Esophagus mucosa (tissue), 1 donor: ENCODE measurements around the gene IL17RB. TPM values are rescaled to one million over a fixed set of nuclear protein-coding genes. Genes with fewer than 3 reads are reported as not detected.
A peak's percentile ranks its signal among the peaks of the same experiment; 100 is the strongest.

Experiments used
- ATAC-seq: fragments of 200-7000 bp; cut with Tn5 transposase; one replicate; pipeline ENCODE4 v1.9.1; 2020
- total RNA-seq: library from RNA; stranded (reverse); gene quantifications from one replicate; pipeline ENCODE4 v1.2.4, GENCODE V29; 2023
- donor health status: DM: yes; HTN: yes; CAD: no.

IL17RB gene
- total RNA-seq, 1 donor from 2014 or later: 0.20 TPM

DNA sequence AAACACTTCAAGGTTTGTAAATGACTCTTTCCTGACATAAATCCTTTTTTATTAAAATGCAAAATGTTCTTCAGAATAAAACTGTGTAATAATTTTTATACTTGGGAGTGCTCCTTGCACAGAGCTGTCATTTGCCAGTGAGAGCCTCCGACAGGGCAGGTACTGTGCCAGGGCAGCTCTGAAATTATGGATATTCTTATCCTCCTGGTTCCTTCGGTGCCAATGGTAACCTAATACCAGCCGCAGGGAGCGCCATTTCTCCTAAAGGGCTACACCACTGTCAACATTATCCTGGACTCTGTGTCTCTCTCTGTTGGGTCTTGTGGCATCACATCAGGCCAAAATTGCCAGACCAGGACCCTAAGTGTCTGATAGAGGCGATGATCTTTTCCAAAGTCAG, 33.1 kb upstream of the IL17RB start:
- no peak for ATAC-seq

- no peak for ATAC-seq
These were observed 32.5 kb upstream of the IL17RB start for GRCh38 chr3:53813876-53814275.

- ATAC-seq: no peak
These were observed 31.3 kb upstream of the IL17RB start for GRCh38 chr3:53815067-53815466.

GRCh38 chr3:53815651-53816050, 30.7 kb upstream of the IL17RB start:
- no peak for ATAC-seq

DNA sequence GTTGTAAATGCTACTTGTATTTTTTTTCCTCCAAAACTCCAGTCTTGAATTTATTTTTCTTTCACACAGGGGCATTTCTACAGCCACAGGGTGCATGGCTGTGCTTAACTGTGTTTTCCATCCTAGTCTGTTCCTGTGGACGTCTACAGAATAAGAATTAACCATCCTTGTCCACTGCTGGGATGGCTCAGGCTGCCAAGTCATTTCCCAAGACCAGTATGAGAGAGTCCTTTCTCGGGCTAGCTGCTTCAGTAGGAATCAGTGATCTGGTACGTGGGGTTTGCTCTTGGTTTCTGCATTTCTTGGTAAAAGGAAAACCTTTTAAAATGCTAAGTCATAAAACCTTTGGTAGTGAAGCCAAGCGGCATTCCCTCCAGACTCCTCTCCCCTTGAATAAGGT, 29.9 kb upstream of the IL17RB start:
- ATAC-seq: no peak

DNA sequence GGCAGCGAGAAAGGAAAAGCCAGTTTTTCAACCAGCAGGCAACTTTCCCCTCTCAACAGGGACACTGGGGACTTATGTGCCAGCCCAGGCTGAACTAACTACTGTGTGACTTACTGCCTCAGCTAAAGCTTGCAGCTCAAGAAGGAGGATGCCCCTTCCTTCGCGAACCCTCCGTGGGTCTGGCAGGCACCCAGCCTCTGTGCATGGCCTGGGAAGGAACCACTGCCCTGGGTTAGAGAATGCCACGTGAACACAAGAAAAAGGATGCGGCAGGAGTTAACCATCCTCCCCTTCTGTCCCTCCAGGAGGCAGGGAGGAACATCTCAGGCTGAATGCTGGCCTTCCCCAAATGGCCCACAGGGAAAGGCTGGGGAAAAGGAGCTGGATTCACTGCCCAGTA, 29.2 kb upstream of the IL17RB start:
- ATAC-seq: no peak

- no peak for ATAC-seq
These were observed 28.6 kb upstream of the IL17RB start for GRCh38 chr3:53817809-53818208.

DNA sequence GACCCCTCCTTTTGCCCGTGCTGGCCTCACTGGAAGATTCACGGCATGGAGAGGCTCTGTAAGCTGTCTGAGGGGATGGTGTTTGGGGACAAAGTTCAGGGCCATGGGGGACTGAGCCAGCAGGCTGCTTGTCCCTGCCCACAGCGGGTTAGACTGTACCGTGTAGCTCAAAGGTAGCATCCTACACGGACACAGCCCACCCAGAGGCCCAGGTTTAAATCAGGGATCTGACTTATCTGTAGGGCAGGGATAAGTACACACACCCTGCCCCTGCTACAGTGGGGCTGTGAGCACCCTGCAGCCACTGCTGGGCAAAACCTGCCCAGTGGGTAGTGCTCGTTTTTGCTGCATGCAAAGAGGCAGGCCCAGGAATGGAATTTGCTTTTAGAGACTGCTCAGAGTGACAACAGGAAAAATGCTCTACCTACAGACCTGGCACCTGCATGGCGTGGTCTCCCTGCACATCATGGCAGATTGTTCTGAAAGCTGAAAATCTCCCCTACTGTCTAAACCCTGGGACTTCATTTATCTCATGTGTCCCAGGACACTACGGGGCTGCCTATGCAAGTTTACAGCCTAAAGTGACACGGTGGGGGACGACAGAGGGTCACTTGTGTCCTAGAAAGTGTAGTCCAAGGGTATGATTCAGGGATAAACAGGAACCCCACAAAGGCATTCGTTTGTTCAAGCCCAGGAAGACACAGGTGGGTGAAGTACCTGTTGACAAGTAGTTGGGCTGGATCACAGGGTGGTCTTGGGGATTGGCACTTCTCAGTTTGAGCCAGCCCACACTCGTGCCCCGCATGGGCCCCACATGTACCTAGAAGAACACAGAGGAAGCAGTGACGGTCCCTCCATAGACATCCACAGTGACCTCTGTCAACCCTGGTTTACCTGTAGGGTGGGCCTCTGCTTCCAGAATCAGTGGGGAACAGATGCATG, 27.9 kb upstream of the IL17RB start:
- no peak for ATAC-seq

DNA sequence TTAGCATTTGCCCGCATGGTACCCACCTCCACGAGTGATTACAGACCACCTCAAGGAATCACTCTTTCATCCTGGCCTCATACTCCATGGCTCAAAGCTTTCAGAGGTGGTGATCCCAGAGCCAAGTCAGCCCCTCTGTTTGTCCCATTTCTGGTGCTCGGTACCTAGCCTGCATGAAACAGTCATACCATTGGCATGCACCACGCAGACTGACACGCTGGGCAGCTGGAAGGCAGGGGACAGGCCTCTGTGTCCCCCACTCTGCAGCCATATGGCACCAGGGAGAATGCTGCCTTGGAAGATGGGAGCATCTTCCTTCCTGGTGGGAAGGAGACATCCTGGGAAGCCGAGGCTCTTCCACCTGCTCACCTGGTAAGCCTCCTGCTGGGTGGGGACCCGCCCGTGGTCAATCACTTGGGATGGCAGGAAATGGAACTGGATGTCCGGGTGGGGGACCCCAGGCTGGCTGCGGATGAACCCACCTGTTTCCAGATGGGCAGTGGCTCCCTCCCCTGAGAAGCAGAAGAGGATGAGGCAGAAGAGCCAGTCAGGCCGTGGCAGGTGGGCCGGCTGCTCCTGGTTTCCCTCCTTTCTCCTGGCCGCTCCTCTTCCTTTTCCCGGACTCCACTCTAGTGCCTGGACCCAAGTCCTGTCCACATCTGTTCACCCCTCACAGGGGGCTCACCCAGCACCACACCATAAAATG, 27.1 kb upstream of the IL17RB start:
- ATAC-seq: no peak

DNA sequence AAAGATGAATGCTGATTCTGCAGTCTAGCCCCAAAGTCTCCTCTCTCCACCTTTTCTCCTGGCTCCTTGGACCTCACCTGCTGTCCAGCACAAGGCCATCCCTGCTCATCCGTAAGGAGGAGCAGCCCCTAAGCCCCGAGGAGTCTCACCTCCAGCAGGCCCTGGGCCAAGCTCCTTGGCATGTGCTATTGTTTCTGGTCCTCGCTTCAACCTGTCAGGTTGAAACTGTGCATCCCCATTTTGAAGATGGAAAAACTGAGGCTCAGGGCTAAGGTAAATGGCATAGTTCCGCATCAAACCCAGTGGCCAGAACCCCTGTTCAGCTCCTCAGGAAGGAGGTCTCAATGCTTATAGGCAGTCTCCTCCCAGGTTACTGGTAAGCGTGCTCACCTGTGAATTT, 26.3 kb upstream of the IL17RB start:
- ATAC-seq: no peak

- no peak for ATAC-seq
These were observed 25.4 kb upstream of the IL17RB start for GRCh38 chr3:53820756-53821580.

- peak; percentile 95 for ATAC-seq
These were observed 24.7 kb upstream of the IL17RB start for GRCh38 chr3:53821631-53822121.

DNA sequence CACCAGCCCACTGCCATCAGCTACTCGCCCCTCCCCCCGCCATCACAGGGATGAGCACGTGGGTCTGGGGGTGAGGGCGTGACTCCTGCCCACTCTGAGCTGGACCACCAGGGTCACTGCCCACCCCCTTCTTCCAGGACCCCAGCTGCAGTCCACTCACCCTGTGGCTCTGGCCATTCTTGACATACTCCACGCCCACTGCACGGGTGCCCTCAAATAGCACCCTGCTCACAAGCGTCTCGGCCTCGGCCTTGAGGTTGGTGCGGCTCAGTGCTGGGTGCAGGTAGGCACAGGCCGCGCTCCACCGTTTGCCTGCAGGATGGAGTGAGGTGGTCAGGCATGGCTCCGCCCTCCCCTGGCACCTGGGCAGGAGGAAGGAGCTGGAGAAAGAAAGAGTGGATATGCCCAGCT, 24.0 kb upstream of the IL17RB start:
- ATAC-seq: no peak

DNA sequence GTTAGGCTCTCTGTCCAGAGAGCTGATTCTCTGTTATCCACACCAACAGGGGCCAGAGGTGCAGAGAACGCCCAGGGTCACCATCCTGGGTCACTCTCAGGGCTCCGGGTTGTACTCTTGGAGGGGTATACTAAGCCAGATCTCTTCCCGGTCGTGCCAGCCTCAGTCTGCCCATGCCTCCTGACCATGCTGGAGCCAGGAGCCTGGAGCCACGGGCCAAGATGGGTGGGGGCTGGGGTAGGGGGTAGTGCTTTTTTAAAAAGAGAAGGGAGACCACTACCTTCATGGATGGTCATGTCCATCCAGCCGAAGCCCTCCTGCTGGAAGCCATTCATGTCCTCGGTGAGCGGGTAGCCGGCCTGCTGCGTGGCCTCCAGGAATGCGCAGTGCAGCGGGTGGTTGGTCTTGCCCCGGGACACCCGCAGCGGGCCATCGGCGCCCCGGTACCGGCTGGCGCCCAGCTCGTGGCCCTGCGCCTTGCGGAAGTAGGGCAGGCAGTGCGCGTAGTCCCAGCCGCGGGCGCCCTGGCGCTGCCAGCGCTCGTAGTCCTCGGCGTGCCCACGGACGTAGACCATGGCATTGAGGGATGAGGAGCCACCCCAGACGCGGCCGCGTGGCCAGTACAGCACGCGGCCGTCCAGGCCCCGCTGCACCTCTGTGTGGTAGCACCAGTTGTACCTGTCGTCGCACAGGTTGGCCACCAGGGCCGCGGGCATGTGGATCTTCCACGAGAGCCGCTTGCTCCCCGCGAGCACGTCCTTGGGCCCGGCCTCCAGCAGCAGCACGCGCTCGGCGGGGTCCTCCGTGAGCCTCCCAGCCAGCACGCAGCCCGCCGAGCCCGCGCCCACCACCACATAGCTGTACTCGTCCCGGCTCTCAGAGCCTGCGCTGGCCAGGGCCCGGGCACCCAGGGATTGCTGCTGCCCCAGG, 23.1 kb upstream of the IL17RB start:
- ATAC-seq: no peak

DNA sequence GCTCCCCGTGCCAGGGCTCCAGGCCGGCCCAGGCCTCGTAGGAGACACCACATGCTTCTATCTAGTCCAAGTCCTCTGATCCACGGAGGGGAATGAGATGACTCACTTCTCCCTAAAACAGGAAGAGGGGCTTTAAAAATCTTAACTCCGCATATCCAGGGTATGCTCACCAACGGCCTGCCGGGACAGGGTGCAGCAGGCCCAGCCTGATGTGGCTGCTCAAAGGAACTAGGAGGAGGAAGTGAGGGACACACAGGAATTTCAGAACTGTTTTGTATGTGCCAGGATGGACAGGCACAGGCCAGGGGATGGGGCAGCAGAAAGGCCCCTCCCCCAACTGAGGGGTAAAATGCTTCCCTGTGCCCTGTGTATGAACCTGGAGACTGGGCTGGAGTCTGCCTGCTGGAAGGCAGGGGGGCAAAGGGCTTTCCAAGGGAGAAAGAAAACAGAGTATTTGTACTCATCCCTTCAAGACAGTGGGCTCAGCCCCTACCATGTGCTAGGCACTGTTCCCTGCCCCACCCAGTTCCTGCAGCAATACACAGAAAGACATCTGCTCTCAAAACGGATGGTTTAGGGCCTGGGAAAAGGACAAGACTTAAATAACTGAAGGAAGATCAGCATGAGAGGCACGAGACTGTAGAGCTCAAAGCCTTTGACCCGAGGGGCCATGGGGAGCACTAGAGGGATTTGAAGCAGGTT, 22.3 kb upstream of the IL17RB start:
- ATAC-seq: no peak

GRCh38 chr3:53824795-53825194, 21.6 kb upstream of the IL17RB start:
- no peak for ATAC-seq

- no peak for ATAC-seq
These were observed 20.3 kb upstream of the IL17RB start for GRCh38 chr3:53826048-53826447.

DNA sequence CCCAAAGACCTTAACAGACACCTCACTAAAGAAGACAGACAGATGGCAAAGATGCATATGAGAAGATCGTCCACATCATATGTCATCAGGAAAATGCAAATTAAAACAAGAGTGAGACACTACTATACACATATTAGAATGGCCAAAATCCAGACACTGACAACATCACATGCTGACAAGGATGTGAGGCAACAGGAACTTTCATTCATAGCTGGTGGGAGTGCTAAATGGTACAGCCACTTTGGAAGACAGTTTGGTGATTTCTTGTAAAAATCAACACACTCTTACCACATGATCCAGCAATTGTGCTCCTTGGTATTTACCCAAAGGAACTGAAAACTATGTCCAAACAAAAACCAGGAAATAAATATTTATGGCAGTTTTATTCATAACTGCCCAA, 17.8 kb upstream of the IL17RB start:
- ATAC-seq: no peak

DNA sequence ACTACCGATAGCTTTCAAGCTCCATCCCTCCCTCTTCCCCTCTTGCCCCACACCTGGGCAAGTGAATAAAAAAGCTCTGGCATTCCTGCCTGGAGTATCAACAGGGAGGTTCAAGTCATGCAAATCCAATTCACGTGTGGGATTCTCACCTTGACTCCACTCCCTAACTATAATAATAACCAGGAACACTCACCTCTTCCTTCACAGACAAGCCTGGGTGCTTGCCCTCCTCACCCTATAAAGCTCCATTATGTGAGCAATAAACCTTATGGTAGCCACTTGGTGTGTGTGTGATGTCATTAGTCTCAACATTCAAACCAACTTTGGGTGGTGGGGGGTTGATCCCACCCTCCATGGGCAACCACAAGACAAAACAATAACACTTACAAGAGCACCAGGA, 16.8 kb upstream of the IL17RB start:
- ATAC-seq: no peak

- ATAC-seq: no peak
These were observed 15.4 kb upstream of the IL17RB start for GRCh38 chr3:53830944-53831343.

- no peak for ATAC-seq
These were observed 13.2 kb upstream of the IL17RB start for GRCh38 chr3:53833053-53833645.
